Activated T-helper 17 cell treated with anti-CD3 and anti-CD28 coated beads, Interleukin-2, amount 50 U/mL, for 72 hours (primary cell): ENCODE results near the gene SMCR8. TPM values are rescaled to one million over a fixed set of nuclear protein-coding genes. Genes with fewer than 3 reads are reported as not detected.
A peak's percentile ranks its signal among the peaks of the same experiment; 100 is the strongest.
"Not testable (repeated sequence)": the region's sequence is repeated elsewhere in the genome, so short reads cannot be mapped to it uniquely, and the experiment has no call there.

ENCODE experiments used
- ATAC-seq: fragments of 150-1000 bp; cut with Tn5 transposase; replicated peaks from 2 replicates; pipeline ENCODE4 v1.10.0; 2021; ENCODE audit warnings: mild to moderate bottlenecking, moderate library complexity
- H3K27ac Mint-ChIP-seq: one replicate; pipeline ENCODE4 v1.8.0; 2022; ENCODE audit warnings: mixed read lengths
- H3K27me3 Mint-ChIP-seq: one replicate; pipeline ENCODE4 v1.8.0; 2022; ENCODE audit warnings: mixed read lengths
- H3K36me3 Mint-ChIP-seq: one replicate; pipeline ENCODE4 v1.8.0; 2022; ENCODE audit warnings: low read depth, mild to moderate bottlenecking, mixed read lengths
- H3K4me1 Mint-ChIP-seq: one replicate; pipeline ENCODE4 v1.8.0; 2022; ENCODE audit warnings: mixed read lengths
- H3K4me3 Mint-ChIP-seq: one replicate; pipeline ENCODE4 v1.8.0; 2022; ENCODE audit warnings: mild to moderate bottlenecking, mixed read lengths
- H3K9me3 Mint-ChIP-seq: one replicate; pipeline ENCODE4 v1.8.0; 2022; ENCODE audit warnings: mixed read lengths
- total RNA-seq, 2 donors: library from RNA; stranded (reverse); gene quantifications; one replicate each; pipeline ENCODE4 v1.2.3, GENCODE V29; 2022

The SMCR8 gene
- total RNA-seq, 2 donors from 2014 or later, result 21.7 to 25.5 TPM

DNA sequence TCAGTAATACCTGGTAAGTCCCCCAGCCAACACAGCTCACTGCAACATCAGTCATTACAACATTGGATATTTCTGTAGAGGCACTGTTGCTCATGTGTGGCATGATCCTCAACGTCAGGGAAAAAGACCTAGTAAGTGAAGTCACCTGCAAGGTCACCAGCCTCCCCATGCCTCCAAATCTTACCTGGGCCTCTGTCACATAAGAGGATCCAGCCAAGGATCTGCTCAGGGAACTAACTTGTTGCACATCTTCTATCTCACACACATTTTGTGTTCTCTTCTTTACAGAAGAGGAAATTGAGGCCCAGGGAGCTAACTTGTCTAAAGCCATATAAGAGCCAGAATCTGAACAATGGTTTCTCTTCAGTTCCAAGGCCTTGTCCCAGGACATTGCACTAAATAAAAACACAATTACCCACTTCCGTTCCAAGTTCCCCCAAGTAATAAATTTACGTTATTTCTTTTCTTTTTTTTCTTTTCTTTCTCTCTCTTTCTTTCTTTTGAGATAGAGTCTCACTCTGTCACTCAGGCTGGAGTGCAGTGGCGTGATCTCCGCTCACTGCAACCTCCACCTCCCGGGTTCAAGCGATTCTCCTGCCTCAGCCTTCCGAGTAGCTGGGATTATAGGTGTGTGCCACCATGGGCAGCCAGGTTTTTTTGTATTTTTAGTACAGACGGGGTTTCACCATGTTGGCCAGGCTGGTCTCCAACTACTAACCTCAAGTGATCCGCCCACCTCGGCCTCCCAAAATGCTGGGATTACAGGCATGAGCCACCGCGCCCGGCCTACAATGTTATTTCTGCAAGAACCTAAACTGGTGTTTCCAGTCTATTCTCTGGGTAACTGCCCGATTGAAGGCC lies 47.0 kb downstream of the SMCR8 start:
- H3K36me3 Mint-ChIP-seq, result peaks cover 19% of the 10 kb centered on the region
- no peaks in the 10 kb centered on the region for H3K27me3 Mint-ChIP-seq
- H3K27ac Mint-ChIP-seq, result peak overlapping the region; percentile 59
- no peaks in the 10 kb centered on the region for H3K9me3 Mint-ChIP-seq
- H3K4me3 Mint-ChIP-seq, result peak overlapping the region; percentile 78
- no peak for ATAC-seq
- H3K4me1 Mint-ChIP-seq, result no peaks in the 10 kb centered on the region

DNA sequence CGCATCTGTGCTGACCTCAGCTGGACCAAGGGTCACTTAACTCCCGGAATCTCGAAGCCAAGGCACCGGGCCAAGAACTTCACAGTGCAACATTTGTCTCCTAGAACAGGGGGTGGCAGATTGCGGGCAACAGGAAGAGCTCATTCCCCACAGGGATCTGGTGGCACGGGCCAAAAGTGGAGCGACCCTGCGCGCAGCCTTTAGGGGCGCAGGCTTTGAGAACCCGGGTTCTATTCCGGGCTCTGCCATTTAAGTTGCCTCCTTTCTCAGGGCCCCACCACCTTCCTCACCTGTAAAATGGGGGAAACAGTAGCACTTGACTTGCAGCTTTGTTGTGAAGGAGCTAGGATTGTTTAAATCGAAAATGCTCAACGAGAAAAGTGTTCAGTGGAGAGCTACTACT lies 47.6 kb downstream of the SMCR8 start:
- Mint-ChIP-seq H3K27me3 (no peaks in the 10 kb centered on the region), H3K9me3 (no peaks in the 10 kb centered on the region), H3K4me3 (peak overlapping the region; percentile 78), H3K36me3 (peaks cover 14% of the 10 kb centered on the region), H3K27ac (peak overlapping the region; percentile 59), H3K4me1 (no peaks in the 10 kb centered on the region)
- no peak for ATAC-seq

DNA sequence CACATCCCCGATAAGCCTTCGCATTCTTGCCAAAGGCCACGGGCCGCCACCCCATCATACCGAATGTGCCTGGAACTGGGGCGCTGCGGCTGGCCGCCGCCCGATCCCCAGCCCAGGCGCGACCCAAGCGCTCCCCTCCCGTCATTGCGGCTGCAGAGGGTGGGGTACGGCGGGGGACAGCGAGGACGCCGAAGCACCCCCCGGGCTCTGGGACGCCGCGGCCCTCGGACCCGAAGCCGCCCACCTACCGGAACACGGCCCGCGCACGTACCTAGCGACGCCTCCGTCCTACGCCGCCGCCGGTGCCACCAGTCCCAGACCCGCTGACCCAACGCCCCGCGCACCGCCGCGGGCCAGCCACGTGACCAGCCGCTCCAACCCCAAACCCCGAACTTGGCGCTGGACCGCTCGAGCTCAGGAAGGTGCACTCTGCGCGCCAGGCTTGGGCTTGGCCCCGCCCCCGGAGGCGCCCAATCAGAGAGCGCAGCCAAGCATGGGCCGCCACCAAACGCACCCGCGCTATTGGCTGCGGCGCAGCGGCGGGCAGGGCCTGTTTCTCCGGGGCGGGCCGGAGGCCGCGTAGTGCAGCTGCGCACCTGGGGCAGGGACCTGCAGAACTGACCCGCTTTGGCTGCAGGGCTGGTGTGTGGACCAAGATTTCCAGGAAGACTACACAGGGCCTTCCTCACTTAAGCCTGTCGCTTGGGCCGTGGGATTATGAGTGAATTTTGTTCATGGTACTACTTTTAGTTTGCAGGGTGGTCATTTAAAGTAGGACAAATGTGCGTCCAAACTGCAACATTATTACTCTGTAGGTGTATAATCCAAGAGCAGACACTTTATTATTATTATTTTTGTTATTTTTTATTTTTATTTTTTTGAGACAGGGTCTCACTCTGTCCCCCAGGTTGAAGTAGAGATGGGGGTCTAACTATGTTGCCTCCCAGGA lies 48.3 kb downstream of the SMCR8 start, which contains the start of gene SHMT1:
Gene SHMT1, minus strand, starts transcription at position 450 of the 949 bp plus-strand sequence. CDS start 7,569 bp downstream, outside the sequence.
- H3K27ac Mint-ChIP-seq, result peak within 1 kb of the TSS; percentile 62
- no peaks in the 10 kb centered on the region for H3K27me3 Mint-ChIP-seq

DNA sequence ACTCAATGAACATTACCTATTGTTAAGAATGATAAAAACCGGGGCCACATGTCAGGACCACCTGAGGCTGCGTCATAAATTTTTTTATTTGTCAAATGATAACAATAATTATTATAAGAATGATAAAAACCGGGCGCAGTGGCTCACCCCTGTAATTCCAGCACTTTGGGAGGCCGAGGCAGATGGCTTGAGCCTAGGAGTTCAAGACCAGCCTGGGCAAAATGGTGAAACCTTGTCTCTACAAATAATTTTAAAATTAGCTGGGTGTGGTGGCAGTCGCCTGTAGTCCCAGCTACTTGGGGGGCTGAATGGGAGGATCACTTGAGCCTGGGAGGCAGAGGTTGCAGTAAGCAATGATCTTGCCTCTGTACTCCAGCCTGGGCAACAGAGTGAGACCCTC lies 49.1 kb downstream of the SMCR8 start:
- Mint-ChIP-seq H3K27ac (no peak overlapping the region), H3K9me3 (no peaks in the 10 kb centered on the region), H3K36me3 (peaks cover 11% of the 10 kb centered on the region), H3K4me1 (no peaks in the 10 kb centered on the region), H3K4me3 (no peak overlapping the region), H3K27me3 (no peaks in the 10 kb centered on the region)
- no peak for ATAC-seq

More for the DNA sequence above, 48.3 kb downstream of the SMCR8 start, which contains the start of gene SHMT1:
- no peaks in the 10 kb centered on the region for H3K9me3 Mint-ChIP-seq
- no peaks in the 10 kb centered on the region for H3K4me1 Mint-ChIP-seq
- H3K4me3 Mint-ChIP-seq, result peak within 1 kb of the TSS; percentile 78
- peak; percentile 100 for ATAC-seq
- H3K36me3 Mint-ChIP-seq, result peaks cover 14% of the 10 kb centered on the region

DNA sequence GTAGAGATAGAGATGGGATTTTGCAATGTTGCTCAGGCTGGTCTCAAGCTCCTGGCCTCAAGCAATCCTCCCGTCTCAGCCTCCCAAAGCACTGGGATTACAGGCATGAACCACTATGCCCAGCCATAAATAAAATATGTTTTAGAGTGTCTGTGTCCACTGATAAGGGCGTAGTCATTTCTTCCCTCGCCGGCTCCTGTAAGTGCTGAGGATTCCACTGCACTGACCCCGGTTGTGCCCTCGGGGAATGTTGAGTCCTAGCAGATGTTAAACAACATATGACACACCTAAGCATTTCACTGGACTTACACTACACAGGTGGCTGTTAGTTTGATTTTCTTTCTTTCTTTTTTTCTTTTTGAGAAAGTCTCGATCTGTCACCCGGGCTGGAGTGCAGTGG lies 53.9 kb downstream of the SMCR8 start:
- H3K4me1 Mint-ChIP-seq, result peaks cover 2% of the 10 kb centered on the region
- no peaks in the 10 kb centered on the region for H3K36me3 Mint-ChIP-seq
- peaks cover 17% of the 10 kb centered on the region for H3K27me3 Mint-ChIP-seq
- no peaks in the 10 kb centered on the region for H3K9me3 Mint-ChIP-seq
- H3K27ac Mint-ChIP-seq, result no peak overlapping the region
- ATAC-seq, result no peak
- no peak overlapping the region for H3K4me3 Mint-ChIP-seq

DNA sequence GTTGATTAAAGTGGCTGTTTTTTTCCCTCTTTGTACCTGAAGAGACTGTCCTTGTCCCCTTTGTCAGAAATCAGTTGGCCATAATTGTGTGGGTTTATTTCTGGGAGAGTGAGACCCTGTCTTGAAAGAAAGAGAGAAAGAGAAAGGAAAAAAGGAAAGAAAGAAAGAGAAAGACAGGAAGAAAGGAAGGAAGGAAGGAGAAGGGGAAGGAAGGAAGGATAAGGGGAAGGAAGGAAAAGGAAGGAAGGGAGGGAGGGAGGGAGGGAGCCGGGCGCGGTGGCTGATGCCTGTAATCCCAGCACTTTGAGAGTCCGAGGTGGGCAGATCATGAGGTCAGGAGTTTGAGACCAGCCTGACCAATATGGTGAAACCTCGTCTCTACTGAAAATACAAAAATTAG lies 55.7 kb downstream of the SMCR8 start:
- peaks cover 17% of the 10 kb centered on the region for H3K27me3 Mint-ChIP-seq
- no peak for ATAC-seq
- no peaks in the 10 kb centered on the region for H3K36me3 Mint-ChIP-seq
- peaks cover 3% of the 10 kb centered on the region for H3K4me1 Mint-ChIP-seq
- peaks cover 3% of the 10 kb centered on the region for H3K9me3 Mint-ChIP-seq
- no peak overlapping the region for H3K27ac Mint-ChIP-seq
- no peak overlapping the region for H3K4me3 Mint-ChIP-seq

DNA sequence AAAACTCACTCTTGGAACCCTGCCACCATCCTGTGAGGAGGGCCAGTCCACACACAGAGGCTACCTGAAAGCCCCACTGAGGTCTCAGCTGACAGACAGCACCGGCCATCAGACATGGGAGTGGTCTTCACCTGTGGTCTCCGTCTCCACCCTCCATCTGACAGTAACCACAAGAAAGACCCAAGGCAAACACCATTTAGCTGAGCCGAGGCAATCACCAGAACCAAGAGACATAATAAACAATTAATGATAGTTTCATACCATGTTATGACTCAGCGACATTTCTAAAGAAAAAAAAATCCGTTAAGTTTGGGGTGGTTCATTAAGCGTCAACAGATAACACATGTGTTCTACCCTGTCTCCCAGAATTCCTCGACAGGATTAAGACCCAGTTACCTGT lies 56.4 kb downstream of the SMCR8 start:
- peak; percentile 28 for ATAC-seq
- Mint-ChIP-seq H3K36me3 (no peaks in the 10 kb centered on the region), H3K9me3 (peaks cover 3% of the 10 kb centered on the region)

DNA sequence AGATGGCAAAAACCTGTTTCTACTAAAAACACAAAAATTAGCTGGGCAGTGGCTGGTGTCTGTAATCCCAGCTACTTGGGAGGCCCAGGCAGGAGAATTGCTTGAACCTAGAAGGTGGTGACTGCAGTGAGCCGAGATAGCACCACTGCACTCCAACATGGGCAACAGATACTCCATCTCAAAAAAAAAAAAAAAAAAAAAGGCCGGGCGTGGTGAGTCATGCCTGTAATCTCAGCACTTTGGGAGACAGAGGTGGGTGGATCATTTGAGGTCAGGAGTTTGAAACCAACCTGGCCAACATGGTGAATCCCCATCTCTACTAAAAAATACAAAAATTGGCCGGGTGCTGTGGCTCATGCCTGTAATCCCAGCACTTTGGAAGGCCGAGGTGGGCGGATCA lies 58.1 kb downstream of the SMCR8 start:
- H3K4me3 Mint-ChIP-seq, H3K4me1 Mint-ChIP-seq: not testable (repeated sequence)
- ATAC-seq, result peak; percentile 80

More for the DNA sequence above, 56.4 kb downstream of the SMCR8 start:
- H3K27me3 Mint-ChIP-seq, result peaks cover 17% of the 10 kb centered on the region
- no peak overlapping the region for H3K4me3 Mint-ChIP-seq
- H3K4me1 Mint-ChIP-seq, result peaks cover 3% of the 10 kb centered on the region
- H3K27ac Mint-ChIP-seq, result no peak overlapping the region

DNA sequence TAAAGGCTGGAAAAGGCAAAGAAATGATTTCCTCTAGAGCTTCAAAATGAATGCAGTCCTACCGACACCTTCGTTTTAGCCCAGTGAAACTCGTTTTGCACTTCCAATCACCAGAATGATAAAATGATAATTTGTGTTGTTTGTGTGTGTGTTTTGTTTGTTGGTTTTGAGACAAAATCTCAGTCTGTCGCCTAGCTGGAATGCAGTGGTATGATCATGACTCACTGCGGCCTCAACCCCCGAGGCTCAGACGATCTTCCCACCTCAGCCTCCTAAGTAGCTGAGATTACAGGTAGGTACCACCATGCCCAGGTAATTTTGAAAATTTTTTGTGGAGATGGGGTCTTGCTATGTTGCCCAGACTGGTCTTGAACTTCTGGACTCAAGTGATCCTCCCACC lies 59.1 kb downstream of the SMCR8 start:
- no peak for ATAC-seq
- Mint-ChIP-seq H3K36me3 (no peaks in the 10 kb centered on the region), H3K4me3 (no peak overlapping the region), H3K27ac (no peak overlapping the region), H3K27me3 (peaks cover 17% of the 10 kb centered on the region), H3K4me1 (peaks cover 3% of the 10 kb centered on the region), H3K9me3 (peaks cover 3% of the 10 kb centered on the region)

More for the DNA sequence above, 58.1 kb downstream of the SMCR8 start:
- not testable (repeated sequence) for H3K9me3 Mint-ChIP-seq, H3K36me3 Mint-ChIP-seq, H3K27ac Mint-ChIP-seq
- H3K27me3 Mint-ChIP-seq, result peaks cover 17% of the 10 kb centered on the region

Other genes with a start within 250 kb of the SMCR8 start
- 10 to 100 TPM; 33.8 to 64.7 TPM for gene DRG2, start 227.3 kb upstream of the SMCR8 start, total RNA-seq
- 1 to 10 TPM; 1.0 to 6.0 TPM for gene MYO15A, start 206.5 kb upstream of the SMCR8 start, total RNA-seq
- gene ALKBH5, start 131.5 kb upstream of the SMCR8 start, total RNA-seq, result 100 to 1,000 TPM; 161 to 255 TPM
- gene LLGL1, start 89.7 kb upstream of the SMCR8 start, total RNA-seq, result 10 to 100 TPM; 19.5 to 22.3 TPM
- 100 to 1,000 TPM; 247 to 307 TPM for gene FLII, start 56.6 kb upstream of the SMCR8 start, total RNA-seq
- 10 to 100 TPM in 1 of 2 donors, 1 to 10 TPM in 1; 5.0 to 15.2 TPM for gene MIEF2, start 54.6 kb upstream of the SMCR8 start, total RNA-seq
- 10 to 100 TPM; 69.7 to 81.6 TPM for gene TOP3A, start 299 bp upstream of the SMCR8 start, total RNA-seq
- 10 to 100 TPM; 47.0 to 85.6 TPM for gene SHMT1, start 48.3 kb downstream of the SMCR8 start, total RNA-seq
- gene EVPLL, start 62.5 kb downstream of the SMCR8 start, total RNA-seq, result not detected
- under 1 TPM in 1 of 2 donors, not detected in 1; 0.26 TPM for gene LGALS9C, start 161.5 kb downstream of the SMCR8 start, total RNA-seq